Activated B cell treated with CpG ODN at 0.5 μM for 24 hours (primary cell): Measurements from ENCODE around the gene SCAF8. TPM values are rescaled to one million over a fixed set of nuclear protein-coding genes. Genes with fewer than 3 reads are reported as not detected.

ENCODE experiments used
- ATAC-seq: fragments of 200-7000 bp; cut with Tn5 transposase; one replicate; pipeline ENCODE4 v1.10.0; 2021; ENCODE audit warnings: low read depth, mild to moderate bottlenecking, moderate library complexity
- CTCF ChIA-PET: fragments of 350-600 bp; sonication (Branson Sonifier 250); formaldehyde crosslinking; loops from one replicate; lab custom pipeline; 2021; ENCODE audit warnings: antibody characterized with exemption; lab: Charles Lee
- POLR2A ChIA-PET: fragments of 350-600 bp; sonication (Branson Sonifier 250); formaldehyde crosslinking; loops from one replicate; lab custom pipeline; 2021; ENCODE audit warnings: antibody characterized with exemption; lab: Charles Lee
- DNase-seq: peaks from one replicate; pipeline ENCODE4 v3.0.0; 2022
- H3K27ac Mint-ChIP-seq: one replicate; pipeline ENCODE4 v1.8.0; 2020; ENCODE audit warnings: mixed read lengths
- H3K27me3 Mint-ChIP-seq: one replicate; pipeline ENCODE4 v1.8.0; 2021; ENCODE audit warnings: mixed read lengths
- H3K36me3 Mint-ChIP-seq: one replicate; pipeline ENCODE4 v1.8.0; 2021; ENCODE audit warnings: low read depth, mixed read lengths
- H3K4me1 Mint-ChIP-seq: one replicate; pipeline ENCODE4 v1.8.0; 2021; ENCODE audit warnings: mixed read lengths
- H3K4me3 Mint-ChIP-seq: one replicate; pipeline ENCODE4 v1.8.0; 2020; ENCODE audit warnings: mild to moderate bottlenecking, mixed read lengths
- H3K9me3 Mint-ChIP-seq: one replicate; pipeline ENCODE4 v1.8.0; 2020; ENCODE audit warnings: mixed read lengths
- intact Hi-C: fragments of 100-400 bp; cut with micrococcal nuclease; formaldehyde crosslinking; loops from one replicate; pipeline ENCODE4 v1.15.1; 2024
- total RNA-seq: library from RNA; stranded (reverse); gene quantifications from 2 replicates; pipeline ENCODE4 v1.2.3, GENCODE V29; 2022
- TF ChIP-seq, protein P1 (sequence below): fragments of 200-600 bp; IDR thresholded peaks from one replicate; pipeline ENCODE4 v1.8.0; 2022; ENCODE audit warnings: antibody characterized with exemption, mild to moderate bottlenecking

SCAF8 gene
- 56.8 and 65.2 TPM in 2 replicates for total RNA-seq

DNA sequence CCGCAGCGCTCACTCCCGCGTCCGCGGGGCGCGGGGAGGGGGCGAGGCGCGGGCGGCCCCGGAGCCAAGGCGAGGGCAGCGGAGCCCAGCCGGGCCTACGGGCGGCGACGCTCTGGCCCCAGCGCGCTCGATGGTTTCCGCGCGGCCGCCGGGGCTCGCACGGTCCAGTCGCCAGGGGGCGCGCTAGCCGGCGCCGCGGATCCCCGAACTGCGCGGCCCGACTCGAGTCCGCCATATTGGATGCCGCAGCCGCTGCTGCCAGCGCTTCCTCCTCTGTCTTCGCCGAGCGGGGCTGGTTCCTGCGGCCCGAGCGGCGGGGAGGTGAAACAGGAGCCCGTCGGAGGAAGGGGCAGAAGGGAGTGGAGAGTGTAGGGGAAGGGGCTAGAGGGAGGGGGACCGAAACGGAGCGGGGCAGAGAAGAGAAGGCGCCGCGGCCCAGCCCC lies at the start of gene SCAF8:
Gene SCAF8, plus strand, starts transcription at position 234 of the 443 bp plus-strand sequence. CDS start 485 bp downstream, outside the sequence.
- POLR2A ChIA-PET: interaction anchor here (1.0 kb wide), 1 partner anchor 49 kb away, joined by 3 read pairs; no protein-coding TSS in a partner anchor
- intact Hi-C loops: loop anchor here (1.0 to 2.0 kb wide), 10 partner anchors 14 to 1748 kb away; partner anchors contain the start of gene TFB1M
- Mint-ChIP-seq H3K9me3 (no peaks in the 10 kb centered on the region), H3K27me3 (no peaks in the 10 kb centered on the region), H3K4me1 (peaks cover 42% of the 10 kb centered on the region), H3K27ac (peak within 1 kb of the TSS; percentile 98), H3K36me3 (peaks cover 23% of the 10 kb centered on the region), H3K4me3 (peak within 1 kb of the TSS; percentile 89)
- peak; percentile 77 for ATAC-seq
- TF ChIP-seq, protein P1, sequence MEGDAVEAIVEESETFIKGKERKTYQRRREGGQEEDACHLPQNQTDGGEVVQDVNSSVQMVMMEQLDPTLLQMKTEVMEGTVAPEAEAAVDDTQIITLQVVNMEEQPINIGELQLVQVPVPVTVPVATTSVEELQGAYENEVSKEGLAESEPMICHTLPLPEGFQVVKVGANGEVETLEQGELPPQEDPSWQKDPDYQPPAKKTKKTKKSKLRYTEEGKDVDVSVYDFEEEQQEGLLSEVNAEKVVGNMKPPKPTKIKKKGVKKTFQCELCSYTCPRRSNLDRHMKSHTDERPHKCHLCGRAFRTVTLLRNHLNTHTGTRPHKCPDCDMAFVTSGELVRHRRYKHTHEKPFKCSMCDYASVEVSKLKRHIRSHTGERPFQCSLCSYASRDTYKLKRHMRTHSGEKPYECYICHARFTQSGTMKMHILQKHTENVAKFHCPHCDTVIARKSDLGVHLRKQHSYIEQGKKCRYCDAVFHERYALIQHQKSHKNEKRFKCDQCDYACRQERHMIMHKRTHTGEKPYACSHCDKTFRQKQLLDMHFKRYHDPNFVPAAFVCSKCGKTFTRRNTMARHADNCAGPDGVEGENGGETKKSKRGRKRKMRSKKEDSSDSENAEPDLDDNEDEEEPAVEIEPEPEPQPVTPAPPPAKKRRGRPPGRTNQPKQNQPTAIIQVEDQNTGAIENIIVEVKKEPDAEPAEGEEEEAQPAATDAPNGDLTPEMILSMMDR: no peak
- CTCF ChIA-PET: no interaction called here
- peak; percentile 94 for DNase-seq

- POLR2A ChIA-PET: interaction anchor here (0.6 to 1.3 kb wide), 3 partner anchors 46 to 61 kb away, joined by 3 read pairs; no protein-coding TSS in a partner anchor
- Mint-ChIP-seq H3K4me3 (peak overlapping the region; percentile 46), H3K9me3 (no peaks in the 10 kb centered on the region), H3K27me3 (no peaks in the 10 kb centered on the region), H3K36me3 (no peaks in the 10 kb centered on the region), H3K4me1 (peaks cover 44% of the 10 kb centered on the region), H3K27ac (peak overlapping the region; percentile 92)
- intact Hi-C loops: loop anchor here (1.0 kb wide), 2 partner anchors 31 to 49 kb away; partner anchors contain the start of gene SCAF8
- DNase-seq: no peak
- TF ChIP-seq, protein P1: no peak
- CTCF ChIA-PET: interaction anchor here (1.0 to 1.4 kb wide), 4 partner anchors 8 to 122 kb away, joined by 3 to 10 read pairs (median 4); no protein-coding TSS in a partner anchor
- ATAC-seq: peak; percentile 89
Observed at GRCh38 chr6:154683756-154684523, 49.3 kb upstream of the SCAF8 start.

DNA sequence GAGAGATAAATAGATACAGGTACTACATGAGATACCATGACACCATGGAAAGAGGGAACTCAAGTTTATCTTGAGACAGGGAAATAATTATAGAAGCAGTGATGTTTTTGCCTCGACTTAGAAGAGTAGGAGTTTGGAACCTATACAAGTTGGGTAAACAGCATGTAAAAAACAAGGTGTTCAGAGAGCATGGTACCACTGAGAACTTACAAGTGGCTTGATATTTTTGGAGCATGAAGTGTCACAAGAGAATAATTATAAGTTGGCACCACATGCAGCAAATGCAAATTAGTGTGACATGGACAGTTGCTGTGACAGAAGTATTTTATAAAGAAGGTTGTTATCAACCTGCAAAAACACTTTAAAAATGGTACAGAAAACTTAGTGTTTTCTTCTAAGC lies 47.1 kb upstream of the SCAF8 start:
- H3K27ac Mint-ChIP-seq: peak overlapping the region; percentile 53
- CTCF ChIA-PET: no interaction called here
- no peak overlapping the region for H3K4me3 Mint-ChIP-seq
- no peak for ATAC-seq
- H3K27me3 Mint-ChIP-seq: no peaks in the 10 kb centered on the region
- no peak for DNase-seq
- intact Hi-C loops: no loop called here
- TF ChIP-seq, protein P1: no peak
- H3K9me3 Mint-ChIP-seq: no peaks in the 10 kb centered on the region
- H3K4me1 Mint-ChIP-seq: peaks cover 53% of the 10 kb centered on the region
- no peaks in the 10 kb centered on the region for H3K36me3 Mint-ChIP-seq
- POLR2A ChIA-PET: no interaction called here

DNA sequence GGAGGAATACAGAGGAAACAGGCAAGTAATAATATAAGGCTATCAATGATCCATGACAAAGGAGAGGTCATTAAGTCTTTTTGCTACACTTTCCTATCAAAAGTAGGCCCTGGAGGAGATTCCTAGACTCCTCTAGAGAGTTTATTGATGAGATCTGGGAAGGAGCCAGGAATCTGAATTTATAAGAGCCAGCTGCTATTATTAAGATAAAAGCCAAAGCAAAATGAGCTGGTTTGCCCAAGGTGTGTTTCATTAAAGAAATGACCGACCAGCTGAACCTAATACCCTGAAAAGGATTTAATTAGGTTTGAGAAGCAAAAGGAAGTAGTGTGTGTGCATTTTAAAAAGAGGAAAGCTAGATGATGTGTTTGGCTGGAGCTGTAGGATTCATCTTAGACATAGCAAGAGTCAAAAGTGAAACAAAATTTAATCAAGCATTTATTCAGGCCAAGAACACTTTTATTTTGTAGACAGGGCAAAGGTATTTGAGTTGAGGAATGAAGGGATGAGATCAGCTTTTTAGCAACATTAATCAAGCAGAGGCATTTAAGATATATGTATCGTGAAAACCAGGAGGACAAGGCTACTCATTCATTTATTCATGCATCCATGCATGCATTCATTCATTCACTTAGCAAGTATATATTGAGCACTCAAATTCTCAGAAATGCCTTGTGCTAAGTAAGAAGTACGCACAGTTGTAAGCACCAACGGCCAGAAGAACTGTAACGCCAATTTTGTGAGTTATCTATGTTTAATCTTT lies 43.5 kb upstream of the SCAF8 start:
- Mint-ChIP-seq H3K4me3 (no peak overlapping the region), H3K36me3 (no peaks in the 10 kb centered on the region), H3K27me3 (no peaks in the 10 kb centered on the region), H3K27ac (peak overlapping the region; percentile 1), H3K4me1 (peaks cover 24% of the 10 kb centered on the region), H3K9me3 (no peaks in the 10 kb centered on the region)
- DNase-seq (no peak), ATAC-seq (peak; percentile 14)
- TF ChIP-seq, protein P1: no peak
- ChIA-PET POLR2A (interaction anchor here (1.0 kb wide), 1 partner anchor 14 kb away, joined by 3 read pairs; no protein-coding TSS in a partner anchor), CTCF (interaction anchor here (1.7 kb wide), 1 partner anchor 14 kb away, joined by 9 read pairs; no protein-coding TSS in a partner anchor)
- intact Hi-C loops: no loop called here
